Calu3 (cell line): Measurements from ENCODE around the gene ACE. TPM values are rescaled to one million over a fixed set of nuclear protein-coding genes. Genes with fewer than 3 reads are reported as not detected.

Experiments
- BruUV-seq: library from RNA; stranded (reverse); fragments of 400-500 nt; replicated peaks from 2 replicates; lab custom pipeline; 2021; lab: Mats Ljungman, UMichigan
- CTCF ChIA-PET: fragments of 300-600 bp; sonication (Branson Sonifier 250); formaldehyde crosslinking; loops from one replicate; lab custom pipeline; 2022; ENCODE audit warnings: antibody characterized with exemption; lab: Charles Lee
- DNase-seq: peaks from one replicate; pipeline ENCODE4 v3.0.0; 2022
- H3K27ac Mint-ChIP-seq: one replicate; pipeline ENCODE4 v1.8.0; 2022; ENCODE audit warnings: mixed read lengths; ENCODE audit not compliant: unreplicated experiment
- H3K27me3 Mint-ChIP-seq: one replicate; pipeline ENCODE4 v1.8.0; 2022; ENCODE audit warnings: mixed read lengths; ENCODE audit not compliant: unreplicated experiment
- H3K36me3 Mint-ChIP-seq: one replicate; pipeline ENCODE4 v1.8.0; 2022; ENCODE audit warnings: mild to moderate bottlenecking, moderate library complexity, mixed read lengths; ENCODE audit not compliant: insufficient read depth, unreplicated experiment
- H3K4me1 Mint-ChIP-seq: one replicate; pipeline ENCODE4 v1.8.0; 2022; ENCODE audit warnings: mild to moderate bottlenecking, low read depth, mixed read lengths; ENCODE audit not compliant: unreplicated experiment
- H3K4me3 Mint-ChIP-seq: one replicate; pipeline ENCODE4 v1.8.0; 2022; ENCODE audit warnings: mild to moderate bottlenecking, low read depth, moderate library complexity, mixed read lengths; ENCODE audit not compliant: unreplicated experiment
- H3K9me3 Mint-ChIP-seq: one replicate; pipeline ENCODE4 v1.8.0; 2022; ENCODE audit warnings: low read depth, mixed read lengths; ENCODE audit not compliant: unreplicated experiment
- intact Hi-C: fragments of 100-400 bp; cut with micrococcal nuclease; formaldehyde crosslinking; loops from one replicate; pipeline ENCODE4 v1.10.0; 2022; ENCODE audit not compliant: unreplicated experiment
- total RNA-seq: library from RNA; stranded (reverse); gene quantifications from 2 replicates; pipeline ENCODE4 v1.2.3, GENCODE V29; 2022
- TF ChIP-seq, protein P1 (sequence below): fragments of 200-600 bp; IDR thresholded peaks from one replicate; pipeline ENCODE4 v1.8.0; 2022; ENCODE audit warnings: antibody characterized with exemption; ENCODE audit not compliant: unreplicated experiment

ACE gene
- total RNA-seq, 1 experiment from 2014 or later = 5.9 TPM

DNA sequence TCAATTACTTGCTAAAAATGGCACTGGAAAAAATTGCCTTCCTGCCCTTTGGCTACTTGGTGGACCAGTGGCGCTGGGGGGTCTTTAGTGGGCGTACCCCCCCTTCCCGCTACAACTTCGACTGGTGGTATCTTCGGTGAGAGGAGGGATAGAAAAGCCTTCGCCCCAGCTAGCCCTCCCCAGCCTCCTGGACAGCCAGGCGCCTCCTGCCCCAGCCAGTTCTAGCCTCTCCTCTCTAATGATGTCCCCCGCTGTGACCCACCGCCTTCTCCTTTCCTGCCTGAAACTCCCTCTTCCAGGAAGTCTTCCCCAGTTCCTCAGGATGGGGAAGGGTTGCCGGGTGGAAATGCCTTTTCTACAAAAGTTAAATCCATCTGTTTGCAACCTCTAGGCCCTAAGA is 6.2 kb downstream of the ACE start:
- intact Hi-C loops = no loop called here
- Mint-ChIP-seq H3K36me3 (peaks cover 6% of the 10 kb centered on the region), H3K27ac (no peak overlapping the region), H3K27me3 (no peaks in the 10 kb centered on the region), H3K4me3 (no peak overlapping the region), H3K4me1 (no peaks in the 10 kb centered on the region), H3K9me3 (no peaks in the 10 kb centered on the region)
- CTCF ChIA-PET = interaction anchor here (0.6 kb wide), 1 partner anchor 918 kb away, joined by 3 read pairs; no protein-coding TSS in a partner anchor
- TF ChIP-seq, protein P1, sequence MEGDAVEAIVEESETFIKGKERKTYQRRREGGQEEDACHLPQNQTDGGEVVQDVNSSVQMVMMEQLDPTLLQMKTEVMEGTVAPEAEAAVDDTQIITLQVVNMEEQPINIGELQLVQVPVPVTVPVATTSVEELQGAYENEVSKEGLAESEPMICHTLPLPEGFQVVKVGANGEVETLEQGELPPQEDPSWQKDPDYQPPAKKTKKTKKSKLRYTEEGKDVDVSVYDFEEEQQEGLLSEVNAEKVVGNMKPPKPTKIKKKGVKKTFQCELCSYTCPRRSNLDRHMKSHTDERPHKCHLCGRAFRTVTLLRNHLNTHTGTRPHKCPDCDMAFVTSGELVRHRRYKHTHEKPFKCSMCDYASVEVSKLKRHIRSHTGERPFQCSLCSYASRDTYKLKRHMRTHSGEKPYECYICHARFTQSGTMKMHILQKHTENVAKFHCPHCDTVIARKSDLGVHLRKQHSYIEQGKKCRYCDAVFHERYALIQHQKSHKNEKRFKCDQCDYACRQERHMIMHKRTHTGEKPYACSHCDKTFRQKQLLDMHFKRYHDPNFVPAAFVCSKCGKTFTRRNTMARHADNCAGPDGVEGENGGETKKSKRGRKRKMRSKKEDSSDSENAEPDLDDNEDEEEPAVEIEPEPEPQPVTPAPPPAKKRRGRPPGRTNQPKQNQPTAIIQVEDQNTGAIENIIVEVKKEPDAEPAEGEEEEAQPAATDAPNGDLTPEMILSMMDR = no peak
- no TSS peak for BruUV-seq
- DNase-seq = no peak

DNA sequence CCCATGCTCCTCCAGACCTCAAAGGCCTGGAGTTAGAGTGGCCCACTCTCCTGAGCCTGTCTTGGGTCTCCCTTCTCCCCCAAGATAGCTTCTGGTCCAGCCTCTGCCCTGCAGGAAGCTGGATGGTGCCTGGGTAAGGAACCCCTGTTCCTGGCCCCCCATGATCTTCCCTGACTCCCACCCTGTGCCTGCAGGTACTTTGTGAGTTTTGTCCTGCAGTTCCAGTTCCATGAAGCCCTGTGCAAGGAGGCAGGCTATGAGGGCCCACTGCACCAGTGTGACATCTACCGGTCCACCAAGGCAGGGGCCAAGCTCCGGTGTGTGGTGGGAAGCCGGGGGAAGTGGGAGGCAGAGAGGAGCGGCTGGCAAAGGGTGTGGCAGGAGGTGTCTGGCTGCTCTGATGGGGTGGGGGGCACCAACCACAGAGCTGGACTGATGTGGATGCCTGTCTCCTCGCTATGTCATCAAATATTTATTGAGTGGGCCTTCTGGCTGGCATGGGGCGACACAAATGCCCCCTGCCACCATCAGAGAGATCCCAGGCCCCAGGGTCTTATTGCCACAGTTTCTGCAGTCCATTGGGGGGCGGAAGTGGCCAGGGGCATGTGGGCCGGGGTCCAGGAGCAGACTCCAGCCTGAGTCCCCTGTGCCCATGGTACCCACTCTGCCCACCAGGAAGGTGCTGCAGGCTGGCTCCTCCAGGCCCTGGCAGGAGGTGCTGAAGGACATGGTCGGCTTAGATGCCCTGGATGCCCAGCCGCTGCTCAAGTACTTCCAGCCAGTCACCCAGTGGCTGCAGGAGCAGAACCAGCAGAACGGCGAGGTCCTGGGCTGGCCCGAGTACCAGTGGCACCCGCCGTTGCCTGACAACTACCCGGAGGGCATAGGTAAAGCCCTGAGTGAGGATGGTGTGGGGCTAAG is 7.1 kb downstream of the ACE start:
- peaks cover 4% of the 10 kb centered on the region for H3K36me3 Mint-ChIP-seq
- CTCF ChIA-PET = interaction anchor here (0.6 kb wide), 1 partner anchor 918 kb away, joined by 3 read pairs; no protein-coding TSS in a partner anchor
- intact Hi-C loops = no loop called here

DNA sequence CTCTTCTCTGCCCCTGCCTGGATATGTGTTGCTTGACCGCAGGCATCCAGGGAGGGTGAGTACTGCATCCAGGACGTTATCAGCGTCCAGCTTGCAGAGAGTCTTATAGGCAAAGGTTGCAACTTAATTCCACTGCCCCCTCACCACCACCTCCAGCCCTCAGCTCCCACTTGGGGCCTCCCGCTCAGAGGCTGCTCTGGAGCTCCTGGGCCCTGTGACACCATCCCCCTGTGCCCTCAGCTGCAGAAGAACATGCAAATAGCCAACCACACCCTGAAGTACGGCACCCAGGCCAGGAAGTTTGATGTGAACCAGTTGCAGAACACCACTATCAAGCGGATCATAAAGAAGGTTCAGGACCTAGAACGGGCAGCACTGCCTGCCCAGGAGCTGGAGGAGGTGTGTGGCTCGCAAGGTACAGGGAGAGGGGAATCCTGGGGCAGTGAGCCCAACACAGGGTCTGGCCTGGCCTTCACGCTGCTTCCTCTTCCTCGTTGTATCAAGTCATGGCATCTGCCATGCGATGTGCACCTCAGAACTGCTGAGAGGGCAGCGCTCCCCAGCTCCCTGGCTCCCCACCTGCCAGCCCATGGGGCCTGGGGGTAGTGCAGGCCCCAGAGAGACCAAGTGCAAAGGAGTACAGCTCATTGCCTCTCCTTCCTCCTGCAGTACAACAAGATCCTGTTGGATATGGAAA is 9.6 kb downstream of the ACE start:
- Mint-ChIP-seq H3K36me3 (peaks cover 4% of the 10 kb centered on the region), H3K4me3 (no peak overlapping the region), H3K4me1 (no peaks in the 10 kb centered on the region), H3K27ac (no peak overlapping the region), H3K9me3 (no peaks in the 10 kb centered on the region), H3K27me3 (no peaks in the 10 kb centered on the region)
- intact Hi-C loops = no loop called here
- no TSS peak for BruUV-seq
- CTCF ChIA-PET = no interaction called here
- TF ChIP-seq, protein P1 = no peak
- DNase-seq = no peak

More for the DNA sequence above, 7.1 kb downstream of the ACE start:
- Mint-ChIP-seq H3K4me1 (no peaks in the 10 kb centered on the region), H3K4me3 (no peak overlapping the region), H3K27me3 (no peaks in the 10 kb centered on the region), H3K27ac (no peak overlapping the region), H3K9me3 (no peaks in the 10 kb centered on the region)
- TF ChIP-seq, protein P1 = no peak
- DNase-seq = no peak
- no TSS peak for BruUV-seq

DNA sequence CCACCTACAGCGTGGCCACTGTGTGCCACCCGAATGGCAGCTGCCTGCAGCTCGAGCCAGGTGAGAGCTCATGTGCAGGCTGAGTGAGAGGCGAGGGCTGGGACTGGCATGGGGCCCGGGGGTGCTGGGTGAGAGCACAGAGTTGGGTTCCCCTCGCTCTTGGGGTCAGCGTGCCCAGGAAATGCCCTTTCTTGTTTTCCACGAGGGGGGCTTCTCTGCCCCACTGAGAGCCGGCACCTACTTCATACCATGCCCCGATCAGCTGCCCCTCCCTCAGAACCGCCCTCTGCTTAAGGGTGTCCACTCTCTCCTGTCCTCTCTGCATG is 10.1 kb downstream of the ACE start:
- intact Hi-C loops = no loop called here

More for the DNA sequence above, 10.1 kb downstream of the ACE start:
- Mint-ChIP-seq H3K4me3 (no peak overlapping the region), H3K4me1 (no peaks in the 10 kb centered on the region), H3K36me3 (peaks cover 4% of the 10 kb centered on the region), H3K27me3 (no peaks in the 10 kb centered on the region), H3K9me3 (no peaks in the 10 kb centered on the region), H3K27ac (no peak overlapping the region)
- TF ChIP-seq, protein P1 = no peak
- BruUV-seq = no TSS peak
- CTCF ChIA-PET = no interaction called here
- DNase-seq = no peak
